C4-2B (cell line): ENCODE data around the gene GLRX.

Source experiments
- H3K27ac ChIP-seq: fragments of 450-650 bp; 2 replicates; pipeline ENCODE4 v1.5.1; 2017
- ZFX ChIP-seq: fragments of 450-650 bp; IDR thresholded peaks from 2 replicates; pipeline ENCODE4 v1.6.1; 2017
- TF ChIP-seq, protein P1 (sequence below): fragments of 450-650 bp; conservative IDR thresholded peaks from 2 replicates; pipeline ENCODE4 v1.5.1; 2017; ENCODE audit warnings: mild to moderate bottlenecking

Gene GLRX

DNA sequence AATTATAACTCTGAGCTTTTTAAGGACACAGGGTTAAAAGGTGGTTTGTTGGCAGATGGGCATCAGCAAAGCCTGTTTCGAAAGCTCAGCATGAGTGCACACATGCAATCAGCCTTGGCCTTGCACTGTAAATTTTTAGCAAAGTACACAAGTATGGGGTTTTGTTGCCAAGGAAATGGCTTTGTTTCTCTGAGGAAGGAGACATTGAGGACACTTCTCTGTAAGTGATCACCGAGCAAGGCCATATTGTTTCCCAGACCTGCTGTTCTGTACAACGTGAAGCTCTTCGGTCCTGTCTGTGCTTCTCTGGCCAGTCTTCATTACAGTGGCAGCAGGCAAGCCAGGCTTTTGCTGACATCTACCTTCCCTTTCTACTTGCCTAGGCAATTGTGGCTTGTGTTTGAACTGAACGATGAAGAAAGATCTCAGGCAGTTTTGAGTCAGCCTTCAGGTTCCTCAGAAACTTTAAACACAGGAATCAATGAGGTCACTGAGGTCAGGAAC is 27.9 kb upstream of the GLRX start:
- no peak overlapping the region for H3K27ac ChIP-seq
- no peak for TF ChIP-seq ZFX
- TF ChIP-seq, protein P1, sequence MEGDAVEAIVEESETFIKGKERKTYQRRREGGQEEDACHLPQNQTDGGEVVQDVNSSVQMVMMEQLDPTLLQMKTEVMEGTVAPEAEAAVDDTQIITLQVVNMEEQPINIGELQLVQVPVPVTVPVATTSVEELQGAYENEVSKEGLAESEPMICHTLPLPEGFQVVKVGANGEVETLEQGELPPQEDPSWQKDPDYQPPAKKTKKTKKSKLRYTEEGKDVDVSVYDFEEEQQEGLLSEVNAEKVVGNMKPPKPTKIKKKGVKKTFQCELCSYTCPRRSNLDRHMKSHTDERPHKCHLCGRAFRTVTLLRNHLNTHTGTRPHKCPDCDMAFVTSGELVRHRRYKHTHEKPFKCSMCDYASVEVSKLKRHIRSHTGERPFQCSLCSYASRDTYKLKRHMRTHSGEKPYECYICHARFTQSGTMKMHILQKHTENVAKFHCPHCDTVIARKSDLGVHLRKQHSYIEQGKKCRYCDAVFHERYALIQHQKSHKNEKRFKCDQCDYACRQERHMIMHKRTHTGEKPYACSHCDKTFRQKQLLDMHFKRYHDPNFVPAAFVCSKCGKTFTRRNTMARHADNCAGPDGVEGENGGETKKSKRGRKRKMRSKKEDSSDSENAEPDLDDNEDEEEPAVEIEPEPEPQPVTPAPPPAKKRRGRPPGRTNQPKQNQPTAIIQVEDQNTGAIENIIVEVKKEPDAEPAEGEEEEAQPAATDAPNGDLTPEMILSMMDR = no peak

DNA sequence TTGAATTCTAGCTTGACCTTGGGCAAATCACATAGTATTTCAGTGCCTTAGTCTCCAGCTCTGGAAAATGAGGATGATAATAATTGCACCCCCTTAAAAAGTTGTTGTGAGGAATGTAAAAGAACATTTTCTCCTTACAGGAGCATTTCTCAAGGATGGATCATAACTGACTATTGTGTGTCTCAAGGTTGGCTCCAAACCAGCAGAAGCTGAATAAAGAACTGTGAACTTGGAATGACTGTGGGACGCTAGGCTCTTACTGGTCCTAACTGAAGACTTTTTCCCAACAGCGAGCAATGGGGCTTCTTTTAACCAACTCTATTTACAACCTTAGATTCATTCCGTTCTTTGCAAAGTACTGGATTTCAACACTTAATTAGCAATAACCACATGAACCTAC is 26.2 kb upstream of the GLRX start:
- H3K27ac ChIP-seq = no peak overlapping the region
- TF ChIP-seq ZFX = no peak
- TF ChIP-seq, protein P1 = no peak

DNA sequence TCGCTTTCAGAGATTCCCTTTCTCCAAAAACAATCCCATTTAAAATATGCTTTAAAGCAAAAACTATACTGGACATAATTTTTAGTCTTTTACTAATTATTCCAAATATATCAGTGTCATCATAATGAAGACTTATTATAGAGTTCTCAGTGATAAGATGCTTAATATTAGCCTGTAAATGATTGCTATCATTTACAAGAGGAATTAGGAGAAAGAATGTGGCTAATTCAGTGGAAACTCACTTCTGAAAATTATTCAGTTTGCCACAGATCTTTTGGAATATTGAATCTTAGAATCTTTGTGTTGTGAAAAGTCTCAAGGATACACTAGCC is 24.7 kb upstream of the GLRX start:
- H3K27ac ChIP-seq = no peak overlapping the region
- TF ChIP-seq ZFX = no peak
- TF ChIP-seq, protein P1 = peak; percentile 74

DNA sequence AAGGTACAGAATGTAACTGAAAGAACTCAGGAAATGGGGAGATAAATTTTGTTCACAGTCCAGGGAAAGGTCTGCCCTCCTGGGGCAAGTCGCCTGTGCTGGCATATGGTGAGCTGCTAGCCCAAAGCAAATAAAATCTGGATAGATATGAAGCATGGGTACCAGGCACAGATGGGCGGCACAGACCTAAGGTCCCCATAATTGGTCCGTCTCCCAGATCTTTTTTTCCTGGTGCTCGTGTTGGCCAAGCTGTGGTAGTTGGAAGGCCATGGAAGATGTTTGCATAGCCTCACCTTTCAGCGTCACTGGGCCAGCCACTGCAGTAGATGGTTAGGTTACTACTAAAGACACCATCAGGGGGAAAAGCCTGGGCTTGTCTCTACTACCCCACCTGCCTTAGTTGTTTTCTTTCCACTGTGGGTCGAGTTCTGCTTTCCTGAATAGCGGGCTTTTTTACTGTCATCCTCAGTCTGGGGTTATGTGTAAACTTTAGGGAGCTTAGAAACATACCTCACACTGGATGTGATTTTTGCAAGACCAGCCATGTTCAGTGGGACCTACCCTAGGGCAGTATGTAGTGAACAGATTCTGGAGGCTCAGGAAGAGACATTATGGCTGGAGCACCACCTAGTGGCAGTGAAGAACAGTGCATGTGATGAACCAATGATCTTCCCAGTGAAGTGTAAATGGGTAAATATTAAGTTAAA is 24.2 kb upstream of the GLRX start:
- no peak overlapping the region for H3K27ac ChIP-seq
- TF ChIP-seq, protein P1 = peak; percentile 96
- no peak for TF ChIP-seq ZFX

DNA sequence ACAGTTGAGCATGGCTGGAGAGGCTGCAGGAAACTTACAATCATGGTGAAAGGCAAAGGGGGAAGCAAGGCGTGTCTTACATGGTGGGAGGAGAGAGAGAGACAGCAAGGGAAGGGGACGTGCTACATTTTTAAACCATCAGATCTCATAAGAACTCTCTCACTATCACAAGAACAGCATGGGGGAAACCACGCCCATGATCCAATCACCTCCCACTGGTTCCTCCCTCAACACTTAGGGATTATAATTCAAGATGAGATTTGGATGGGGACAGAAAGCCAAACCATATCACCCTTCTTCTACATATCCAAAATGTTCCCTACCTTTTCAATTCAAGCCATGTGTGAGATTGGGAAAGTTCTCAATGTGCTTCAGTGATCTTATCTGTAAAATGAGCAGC is 22.9 kb upstream of the GLRX start:
- TF ChIP-seq, protein P1 = no peak
- no peak for TF ChIP-seq ZFX
- no peak overlapping the region for H3K27ac ChIP-seq

DNA sequence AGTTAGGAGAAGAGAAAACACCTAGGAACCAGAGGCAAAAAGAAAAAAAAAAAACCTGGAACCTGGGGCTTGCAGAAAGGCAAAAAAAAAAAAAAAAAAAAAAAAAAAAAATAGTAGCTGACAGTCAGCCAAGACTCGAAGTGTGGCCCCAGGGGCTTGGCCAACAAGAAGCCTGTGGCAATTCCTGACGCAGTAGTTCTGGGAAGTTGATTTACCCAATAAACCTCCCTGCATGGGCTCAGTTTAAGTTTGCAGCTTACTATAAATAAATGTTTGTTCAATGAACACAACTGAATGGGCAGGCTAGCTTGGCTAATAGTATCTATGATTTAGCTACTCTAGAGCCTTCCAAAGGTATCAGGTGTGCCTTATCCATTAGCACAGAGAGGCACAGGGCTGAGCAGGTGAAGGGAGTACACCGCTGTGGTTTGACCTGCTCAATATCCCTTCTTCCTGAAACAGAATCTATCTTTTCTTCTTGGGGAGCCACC is 21.3 kb upstream of the GLRX start:
- TF ChIP-seq, protein P1 = no peak
- TF ChIP-seq ZFX = no peak
- peak overlapping the region; percentile 68 for H3K27ac ChIP-seq

DNA sequence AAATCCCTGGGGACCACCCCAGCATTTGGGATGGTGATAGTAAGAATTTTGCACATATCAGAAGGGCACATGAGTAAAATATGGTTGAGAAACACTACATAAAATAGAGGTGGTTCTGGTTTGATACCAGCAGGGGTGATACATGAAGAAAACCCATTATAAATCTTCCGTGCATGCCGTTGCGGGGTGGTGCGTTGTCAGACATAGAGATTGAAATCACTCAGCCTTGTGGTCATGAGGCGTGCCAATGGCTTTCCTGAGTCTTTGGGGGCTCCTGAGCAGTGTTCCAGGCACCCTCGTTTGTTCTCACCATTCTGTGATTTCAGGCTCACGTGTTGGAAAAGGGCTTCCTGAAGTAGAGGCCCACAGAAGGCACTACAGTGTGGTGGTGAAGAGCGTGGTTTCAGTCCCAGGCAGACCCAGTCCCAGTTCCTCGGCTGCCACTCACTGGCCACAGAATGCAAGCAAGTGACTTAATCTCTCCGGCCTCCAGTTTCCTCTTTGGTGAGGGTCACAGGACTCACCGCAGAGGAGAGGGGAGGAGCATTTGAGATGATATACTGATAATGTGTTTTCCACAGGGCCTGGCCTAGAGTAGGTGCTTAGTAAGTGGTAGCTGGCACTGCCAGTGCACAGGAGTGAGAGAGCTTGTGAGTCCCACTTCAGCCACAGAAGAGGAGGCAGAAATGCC is 20.5 kb upstream of the GLRX start:
- H3K27ac ChIP-seq = peak overlapping the region; percentile 68
- TF ChIP-seq, protein P1 = peak; percentile 55
- no peak for TF ChIP-seq ZFX
